WI38 (cell line): Measurements from ENCODE around the gene CBFA2T3.

ENCODE experiments used
- H3K4me3 ChIP-seq: 2 replicates; pipeline ENCODE4 v1.5.1; 2011; ENCODE audit warnings: low read depth, mild to moderate bottlenecking, control low read depth, low read length
- TF ChIP-seq, protein P1 (sequence below): IDR thresholded peaks from 2 replicates; pipeline ENCODE4 v1.5.1; 2012; ENCODE audit warnings: low read depth, mild to moderate bottlenecking, control low read depth, low read length

The CBFA2T3 gene

GRCh38 chr16:88856122-88856827 is 120.7 kb downstream of the CBFA2T3 start:
- peak overlapping the region; percentile 96 for H3K4me3 ChIP-seq
- TF ChIP-seq, protein P1, sequence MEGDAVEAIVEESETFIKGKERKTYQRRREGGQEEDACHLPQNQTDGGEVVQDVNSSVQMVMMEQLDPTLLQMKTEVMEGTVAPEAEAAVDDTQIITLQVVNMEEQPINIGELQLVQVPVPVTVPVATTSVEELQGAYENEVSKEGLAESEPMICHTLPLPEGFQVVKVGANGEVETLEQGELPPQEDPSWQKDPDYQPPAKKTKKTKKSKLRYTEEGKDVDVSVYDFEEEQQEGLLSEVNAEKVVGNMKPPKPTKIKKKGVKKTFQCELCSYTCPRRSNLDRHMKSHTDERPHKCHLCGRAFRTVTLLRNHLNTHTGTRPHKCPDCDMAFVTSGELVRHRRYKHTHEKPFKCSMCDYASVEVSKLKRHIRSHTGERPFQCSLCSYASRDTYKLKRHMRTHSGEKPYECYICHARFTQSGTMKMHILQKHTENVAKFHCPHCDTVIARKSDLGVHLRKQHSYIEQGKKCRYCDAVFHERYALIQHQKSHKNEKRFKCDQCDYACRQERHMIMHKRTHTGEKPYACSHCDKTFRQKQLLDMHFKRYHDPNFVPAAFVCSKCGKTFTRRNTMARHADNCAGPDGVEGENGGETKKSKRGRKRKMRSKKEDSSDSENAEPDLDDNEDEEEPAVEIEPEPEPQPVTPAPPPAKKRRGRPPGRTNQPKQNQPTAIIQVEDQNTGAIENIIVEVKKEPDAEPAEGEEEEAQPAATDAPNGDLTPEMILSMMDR = no peak

- TF ChIP-seq, protein P1 = no peak
- H3K4me3 ChIP-seq = peak overlapping the region; percentile 63
Measured at GRCh38 chr16:88855736-88856121, 121.3 kb downstream of the CBFA2T3 start.

DNA sequence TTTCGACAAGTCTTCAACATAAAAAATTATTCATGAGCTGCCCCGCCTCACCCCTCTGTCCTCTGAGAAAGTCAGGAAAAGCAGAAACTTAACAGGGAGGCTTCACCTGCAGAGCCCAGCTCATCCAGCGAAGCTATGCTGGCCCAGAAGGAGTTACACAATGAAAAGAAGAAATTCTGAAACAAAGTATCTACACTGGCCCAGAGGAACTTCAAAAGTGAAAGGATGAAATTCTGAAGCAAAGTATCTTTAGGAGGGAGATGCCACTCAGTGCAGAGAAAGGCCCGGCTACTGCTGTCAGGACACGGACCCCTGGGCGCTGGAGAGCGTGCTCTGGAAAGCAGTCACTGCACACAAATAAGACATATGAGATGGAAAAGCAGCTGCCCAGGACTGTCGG is 121.8 kb downstream of the CBFA2T3 start:
- TF ChIP-seq, protein P1 = no peak
- H3K4me3 ChIP-seq = no peak overlapping the region

GRCh38 chr16:88854306-88855111 is 122.5 kb downstream of the CBFA2T3 start:
- no peak overlapping the region for H3K4me3 ChIP-seq
- TF ChIP-seq, protein P1 = no peak

- TF ChIP-seq, protein P1 = no peak
Measured at GRCh38 chr16:88853325-88853941, 123.6 kb downstream of the CBFA2T3 start.

DNA sequence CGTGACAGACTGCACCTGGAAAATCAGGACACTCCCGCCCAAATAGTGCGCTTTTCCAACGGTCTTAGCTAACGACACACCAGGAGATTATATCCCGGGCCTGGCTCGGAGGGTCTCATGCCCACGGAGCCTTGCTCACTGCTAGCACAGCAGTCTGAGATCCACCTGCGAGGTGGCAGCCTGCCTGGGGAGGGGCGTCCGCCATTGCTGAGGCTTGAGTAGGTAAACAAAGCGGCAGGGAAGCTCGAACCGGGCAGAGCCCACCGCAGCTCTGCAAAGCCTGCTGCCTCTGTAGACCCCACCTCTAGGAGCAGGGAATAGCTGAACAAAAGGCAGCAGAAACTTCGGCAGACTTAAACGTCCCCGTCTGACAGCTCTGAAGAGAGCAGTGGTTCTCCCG is 125.4 kb downstream of the CBFA2T3 start:
- TF ChIP-seq, protein P1 = no peak

More at GRCh38 chr16:88853325-88853941, 123.6 kb downstream of the CBFA2T3 start:
- no peak overlapping the region for H3K4me3 ChIP-seq

More for the DNA sequence above, 125.4 kb downstream of the CBFA2T3 start:
- H3K4me3 ChIP-seq = no peak overlapping the region
